ENCODE results near the gene CLMN. TPM values are rescaled to one million over a fixed set of nuclear protein-coding genes. Genes with fewer than 3 reads are reported as not detected.

The CLMN gene
- total and polyA plus RNA-seq, 9 of the 15 experiments (the other 6 are each of a cell fraction or from before 2014, with no cell fraction given) = 0.01 to 0.18 (median 0.07) TPM; not detected in 4

DNA sequence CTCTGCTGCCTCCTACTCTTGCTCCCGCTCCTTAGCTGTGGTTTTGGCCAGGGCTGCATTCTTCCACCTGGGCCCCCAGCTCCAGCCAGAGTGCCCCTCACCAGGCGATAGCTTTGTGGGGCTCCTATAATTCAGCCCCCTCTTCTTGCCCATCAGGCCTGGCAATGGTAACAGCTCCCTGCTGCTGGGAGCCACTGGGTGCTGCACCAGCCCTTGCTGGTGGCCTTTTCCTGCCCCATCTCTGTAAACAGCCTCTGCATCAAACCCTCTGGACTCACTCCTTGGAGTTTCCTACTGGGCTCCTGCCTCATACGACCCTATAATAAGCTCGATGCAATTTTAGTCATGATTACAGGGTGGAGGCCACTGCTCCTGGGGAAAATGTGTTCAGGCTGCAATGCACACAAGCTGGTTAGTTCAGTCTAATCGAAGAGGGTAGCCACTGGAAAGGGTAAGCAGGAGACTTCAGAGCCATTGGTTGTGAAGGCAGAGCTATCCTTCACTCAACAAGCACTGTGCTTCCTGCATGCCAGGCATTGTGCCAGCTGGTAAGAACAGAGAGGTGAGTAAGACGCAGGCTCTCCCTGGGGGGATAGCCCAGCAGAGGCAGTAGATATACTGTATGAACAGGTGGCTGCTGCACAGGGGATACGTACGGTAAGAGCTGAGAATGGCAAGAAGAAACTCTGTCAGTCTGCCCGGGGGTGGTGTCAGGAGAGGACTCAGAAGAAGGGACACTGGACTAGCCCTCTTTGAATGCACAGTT is 24.7 kb downstream of the CLMN start (continued):
- TF ChIP-seq, protein P1, sequence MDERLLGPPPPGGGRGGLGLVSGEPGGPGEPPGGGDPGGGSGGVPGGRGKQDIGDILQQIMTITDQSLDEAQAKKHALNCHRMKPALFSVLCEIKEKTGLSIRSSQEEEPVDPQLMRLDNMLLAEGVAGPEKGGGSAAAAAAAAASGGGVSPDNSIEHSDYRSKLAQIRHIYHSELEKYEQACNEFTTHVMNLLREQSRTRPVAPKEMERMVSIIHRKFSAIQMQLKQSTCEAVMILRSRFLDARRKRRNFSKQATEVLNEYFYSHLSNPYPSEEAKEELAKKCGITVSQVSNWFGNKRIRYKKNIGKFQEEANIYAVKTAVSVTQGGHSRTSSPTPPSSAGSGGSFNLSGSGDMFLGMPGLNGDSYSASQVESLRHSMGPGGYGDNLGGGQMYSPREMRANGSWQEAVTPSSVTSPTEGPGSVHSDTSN (CRISPR knock-in tag; IDR thresholded peaks at IDR 0.05; ENCODE audit: low read depth) = no peak
- TF ChIP-seq, protein P1 (tag; conservative IDR thresholded peaks at IDR 0.05; ENCODE audit: low read depth) = no peak
- TF ChIP-seq ATF7 (IDR thresholded peaks at IDR 0.05) (no peak), STAT5A (IDR thresholded peaks at IDR 0.05; ENCODE audit: borderline replicate concordance, low read length) (no peak), ZNF165 (CRISPR knock-in tag; IDR thresholded peaks at IDR 0.05; ENCODE audit: borderline replicate concordance) (no peak), NFATC3 (IDR thresholded peaks at IDR 0.05) (no peak), ESRRB (CRISPR knock-in tag; IDR thresholded peaks at IDR 0.05; ENCODE audit: borderline replicate concordance) (no peak)
- TF ChIP-seq, protein P2, sequence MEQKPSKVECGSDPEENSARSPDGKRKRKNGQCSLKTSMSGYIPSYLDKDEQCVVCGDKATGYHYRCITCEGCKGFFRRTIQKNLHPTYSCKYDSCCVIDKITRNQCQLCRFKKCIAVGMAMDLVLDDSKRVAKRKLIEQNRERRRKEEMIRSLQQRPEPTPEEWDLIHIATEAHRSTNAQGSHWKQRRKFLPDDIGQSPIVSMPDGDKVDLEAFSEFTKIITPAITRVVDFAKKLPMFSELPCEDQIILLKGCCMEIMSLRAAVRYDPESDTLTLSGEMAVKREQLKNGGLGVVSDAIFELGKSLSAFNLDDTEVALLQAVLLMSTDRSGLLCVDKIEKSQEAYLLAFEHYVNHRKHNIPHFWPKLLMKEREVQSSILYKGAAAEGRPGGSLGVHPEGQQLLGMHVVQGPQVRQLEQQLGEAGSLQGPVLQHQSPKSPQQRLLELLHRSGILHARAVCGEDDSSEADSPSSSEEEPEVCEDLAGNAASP (IDR thresholded peaks at IDR 0.05) = no peak
- TF ChIP-seq, protein P3, sequence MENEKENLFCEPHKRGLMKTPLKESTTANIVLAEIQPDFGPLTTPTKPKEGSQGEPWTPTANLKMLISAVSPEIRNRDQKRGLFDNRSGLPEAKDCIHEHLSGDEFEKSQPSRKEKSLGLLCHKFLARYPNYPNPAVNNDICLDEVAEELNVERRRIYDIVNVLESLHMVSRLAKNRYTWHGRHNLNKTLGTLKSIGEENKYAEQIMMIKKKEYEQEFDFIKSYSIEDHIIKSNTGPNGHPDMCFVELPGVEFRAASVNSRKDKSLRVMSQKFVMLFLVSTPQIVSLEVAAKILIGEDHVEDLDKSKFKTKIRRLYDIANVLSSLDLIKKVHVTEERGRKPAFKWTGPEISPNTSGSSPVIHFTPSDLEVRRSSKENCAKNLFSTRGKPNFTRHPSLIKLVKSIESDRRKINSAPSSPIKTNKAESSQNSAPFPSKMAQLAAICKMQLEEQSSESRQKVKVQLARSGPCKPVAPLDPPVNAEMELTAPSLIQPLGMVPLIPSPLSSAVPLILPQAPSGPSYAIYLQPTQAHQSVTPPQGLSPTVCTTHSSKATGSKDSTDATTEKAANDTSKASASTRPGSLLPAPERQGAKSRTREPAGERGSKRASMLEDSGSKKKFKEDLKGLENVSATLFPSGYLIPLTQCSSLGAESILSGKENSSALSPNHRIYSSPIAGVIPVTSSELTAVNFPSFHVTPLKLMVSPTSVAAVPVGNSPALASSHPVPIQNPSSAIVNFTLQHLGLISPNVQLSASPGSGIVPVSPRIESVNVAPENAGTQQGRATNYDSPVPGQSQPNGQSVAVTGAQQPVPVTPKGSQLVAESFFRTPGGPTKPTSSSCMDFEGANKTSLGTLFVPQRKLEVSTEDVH (IDR thresholded peaks at IDR 0.05; ENCODE audit: low read depth, partially characterized antibody) = no peak

Data from K562 (cell line).